ENCODE results near the gene ADAM19. TPM values are rescaled to one million over a fixed set of nuclear protein-coding genes. Genes with fewer than 3 reads are reported as not detected.

Gene ADAM19
- total and polyA plus RNA-seq, 2 donors (not counting 1 experiment from before 2014, with no cell fraction given): 13.0 to 65.2 TPM

DNA sequence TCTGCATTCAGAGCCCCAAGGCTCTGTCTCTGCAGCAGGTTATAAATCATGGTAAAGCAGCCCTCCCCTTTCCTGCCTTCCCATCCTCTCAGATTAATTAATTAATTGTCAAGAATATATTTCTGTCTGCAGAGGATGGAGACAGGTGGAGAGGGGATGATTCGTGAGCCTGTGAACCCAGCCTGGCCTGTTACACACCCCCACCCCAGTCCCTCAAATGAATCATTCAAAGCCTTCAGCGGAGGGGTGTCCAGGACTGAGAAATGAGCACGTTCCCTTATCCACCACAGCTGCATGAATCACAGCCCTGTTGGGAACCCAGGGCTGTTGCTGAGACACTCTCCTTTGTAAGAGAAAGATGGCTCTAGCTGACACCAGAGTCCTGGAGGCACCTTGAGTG is 59.6 kb downstream of the ADAM19 start:
- Histone ChIP-seq H3K4me1 (ENCODE audit: control insufficient read depth, extremely low read depth, insufficient read depth, low read length) (peaks cover 27% of the 10 kb centered on the region), H3K27ac (ENCODE audit: insufficient read depth, low read length) (peak overlapping the region; percentile 75), H3K4me3 (replicated peaks in 1 of 4; ENCODE audit: control extremely low read depth in 1 of 4, insufficient read depth in 1 of 4, low read depth in 3 of 4, low read length in 4 of 4) (no peak overlapping the region)

DNA sequence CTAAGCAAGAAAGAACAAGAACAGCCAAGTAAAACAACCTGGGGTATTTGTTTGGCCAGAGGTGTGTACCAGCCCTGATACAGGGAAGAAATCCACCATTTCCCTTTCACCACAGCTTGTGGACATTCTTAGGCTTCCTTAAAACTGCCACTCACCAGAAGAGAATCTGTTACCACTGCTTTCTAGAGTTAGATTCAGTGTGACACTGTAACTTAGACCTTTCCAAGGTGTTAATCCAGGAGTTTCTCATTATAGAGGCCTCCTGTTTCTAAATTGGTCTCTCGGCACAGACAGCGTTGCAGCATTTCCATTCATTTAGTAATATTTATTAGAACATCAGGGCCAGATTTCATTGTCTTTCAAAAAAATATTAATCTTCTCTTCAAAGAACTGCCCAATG is 60.6 kb downstream of the ADAM19 start:
- Histone ChIP-seq H3K79me2 (ENCODE audit: control insufficient read depth, insufficient read depth, low read length) (no peaks in the 10 kb centered on the region), H3K27ac (ENCODE audit: insufficient read depth, low read length) (no peak overlapping the region), H2AFZ (ENCODE audit: low read length) (no peak overlapping the region), H3K27me3 (ENCODE audit: control insufficient read depth, insufficient read depth, low read length) (no peaks in the 10 kb centered on the region), H3K9ac (ENCODE audit: insufficient read depth, low read length) (no peak overlapping the region), H3K4me2 (ENCODE audit: extremely low read depth, insufficient read depth, low read length) (no peak overlapping the region), H3K36me3 (ENCODE audit: control insufficient read depth, insufficient read depth, low read length) (peaks cover 2% of the 10 kb centered on the region), H3K4me3 (replicated peaks in 1 of 4; ENCODE audit: control extremely low read depth in 1 of 4, insufficient read depth in 1 of 4, low read depth in 3 of 4, low read length in 4 of 4) (no peak overlapping the region), H4K20me1 (ENCODE audit: control insufficient read depth, extremely low read depth, insufficient read depth, low read length) (no peaks in the 10 kb centered on the region), H3K4me1 (ENCODE audit: control insufficient read depth, extremely low read depth, insufficient read depth, low read length) (peaks cover 28% of the 10 kb centered on the region), H3K9me3 (ENCODE audit: control insufficient read depth, insufficient read depth, low read depth, low read length) (no peaks in the 10 kb centered on the region)
- DNase-seq (ENCODE audit: low read depth in 2 of 2): no peak
- TF ChIP-seq EZH2 (IDR thresholded peaks at IDR 0.05; ENCODE audit: low read length, missing control alignments): no peak
- TF ChIP-seq, protein P1, sequence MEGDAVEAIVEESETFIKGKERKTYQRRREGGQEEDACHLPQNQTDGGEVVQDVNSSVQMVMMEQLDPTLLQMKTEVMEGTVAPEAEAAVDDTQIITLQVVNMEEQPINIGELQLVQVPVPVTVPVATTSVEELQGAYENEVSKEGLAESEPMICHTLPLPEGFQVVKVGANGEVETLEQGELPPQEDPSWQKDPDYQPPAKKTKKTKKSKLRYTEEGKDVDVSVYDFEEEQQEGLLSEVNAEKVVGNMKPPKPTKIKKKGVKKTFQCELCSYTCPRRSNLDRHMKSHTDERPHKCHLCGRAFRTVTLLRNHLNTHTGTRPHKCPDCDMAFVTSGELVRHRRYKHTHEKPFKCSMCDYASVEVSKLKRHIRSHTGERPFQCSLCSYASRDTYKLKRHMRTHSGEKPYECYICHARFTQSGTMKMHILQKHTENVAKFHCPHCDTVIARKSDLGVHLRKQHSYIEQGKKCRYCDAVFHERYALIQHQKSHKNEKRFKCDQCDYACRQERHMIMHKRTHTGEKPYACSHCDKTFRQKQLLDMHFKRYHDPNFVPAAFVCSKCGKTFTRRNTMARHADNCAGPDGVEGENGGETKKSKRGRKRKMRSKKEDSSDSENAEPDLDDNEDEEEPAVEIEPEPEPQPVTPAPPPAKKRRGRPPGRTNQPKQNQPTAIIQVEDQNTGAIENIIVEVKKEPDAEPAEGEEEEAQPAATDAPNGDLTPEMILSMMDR (conservative IDR thresholded peaks at IDR 0.05 in 1 of 2, IDR thresholded peaks at IDR 0.05 in 1 of 2; ENCODE audit: low read depth in 1 of 2, low read length in 2 of 2): no peak

More for the DNA sequence above, 59.6 kb downstream of the ADAM19 start:
- TF ChIP-seq, protein P1 (conservative IDR thresholded peaks at IDR 0.05 in 1 of 2, IDR thresholded peaks at IDR 0.05 in 1 of 2; ENCODE audit: low read depth in 1 of 2, low read length in 2 of 2): no peak
- TF ChIP-seq EZH2 (IDR thresholded peaks at IDR 0.05; ENCODE audit: low read length, missing control alignments): no peak
- Histone ChIP-seq H3K4me2 (ENCODE audit: extremely low read depth, insufficient read depth, low read length) (peak overlapping the region; percentile 36), H3K9me3 (ENCODE audit: control insufficient read depth, insufficient read depth, low read depth, low read length) (no peaks in the 10 kb centered on the region), H3K27me3 (ENCODE audit: control insufficient read depth, insufficient read depth, low read length) (no peaks in the 10 kb centered on the region), H3K79me2 (ENCODE audit: control insufficient read depth, insufficient read depth, low read length) (no peaks in the 10 kb centered on the region), H3K9ac (ENCODE audit: insufficient read depth, low read length) (no peak overlapping the region), H4K20me1 (ENCODE audit: control insufficient read depth, extremely low read depth, insufficient read depth, low read length) (no peaks in the 10 kb centered on the region), H2AFZ (ENCODE audit: low read length) (no peak overlapping the region), H3K36me3 (ENCODE audit: control insufficient read depth, insufficient read depth, low read length) (peaks cover 2% of the 10 kb centered on the region)
- peak; percentile 80 to 97 for DNase-seq (ENCODE audit: low read depth in 2 of 2)

DNA sequence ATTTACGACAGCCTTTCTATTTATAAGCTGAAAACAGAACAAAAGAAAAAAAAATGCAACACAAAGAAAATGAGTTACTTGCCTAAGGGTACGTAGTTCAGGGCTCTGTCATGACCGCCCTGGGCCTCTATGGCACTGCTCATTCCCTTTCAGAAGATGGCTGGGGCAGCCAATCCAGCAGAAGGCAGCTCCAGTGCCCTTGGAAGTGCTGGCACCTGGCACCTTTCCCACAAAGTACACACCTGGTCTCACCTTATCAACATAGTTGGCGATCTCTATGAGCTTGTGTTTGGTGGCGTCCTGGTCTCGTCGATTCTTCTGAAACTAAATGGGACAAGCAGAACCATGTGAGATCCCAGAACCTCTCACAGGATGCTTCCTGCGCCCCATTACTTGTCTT is 62.4 kb downstream of the ADAM19 start:
- Histone ChIP-seq H2AFZ (ENCODE audit: low read length) (no peak overlapping the region), H3K4me1 (ENCODE audit: control insufficient read depth, extremely low read depth, insufficient read depth, low read length) (peaks cover 28% of the 10 kb centered on the region), H3K27ac (ENCODE audit: insufficient read depth, low read length) (no peak overlapping the region), H3K4me3 (replicated peaks in 1 of 4; ENCODE audit: control extremely low read depth in 1 of 4, insufficient read depth in 1 of 4, low read depth in 3 of 4, low read length in 4 of 4) (no peak overlapping the region), H4K20me1 (ENCODE audit: control insufficient read depth, extremely low read depth, insufficient read depth, low read length) (no peaks in the 10 kb centered on the region), H3K36me3 (ENCODE audit: control insufficient read depth, insufficient read depth, low read length) (peaks cover 2% of the 10 kb centered on the region), H3K4me2 (ENCODE audit: extremely low read depth, insufficient read depth, low read length) (no peak overlapping the region), H3K27me3 (ENCODE audit: control insufficient read depth, insufficient read depth, low read length) (no peaks in the 10 kb centered on the region), H3K79me2 (ENCODE audit: control insufficient read depth, insufficient read depth, low read length) (no peaks in the 10 kb centered on the region), H3K9me3 (ENCODE audit: control insufficient read depth, insufficient read depth, low read depth, low read length) (no peaks in the 10 kb centered on the region), H3K9ac (ENCODE audit: insufficient read depth, low read length) (no peak overlapping the region)
- DNase-seq (ENCODE audit: low read depth in 2 of 2): no peak
- TF ChIP-seq, protein P1 (conservative IDR thresholded peaks at IDR 0.05 in 1 of 2, IDR thresholded peaks at IDR 0.05 in 1 of 2; ENCODE audit: low read depth in 1 of 2, low read length in 2 of 2): no peak
- no peak for TF ChIP-seq EZH2 (IDR thresholded peaks at IDR 0.05; ENCODE audit: low read length, missing control alignments)
